ENCODE data around the gene SPATS2. TPM values are rescaled to one million over a fixed set of nuclear protein-coding genes. Genes with fewer than 3 reads are reported as not detected.

Gene SPATS2
- total and polyA plus RNA-seq, 2 of the 4 experiments (the other 2 are of a cell fraction), result 50.6 to 63.3 TPM

- Histone ChIP-seq H2BK15ac (ENCODE audit: low read depth, low read length) (no peak overlapping the region), H3K14ac (replicated peaks; ENCODE audit: low read depth, low read length) (no peak overlapping the region), H3K4me3 (ENCODE audit: insufficient read depth, low read depth, low read length) (no peak overlapping the region), H3K4ac (ENCODE audit: low read depth, low read length) (no peak overlapping the region), H2AK9ac (replicated peaks; ENCODE audit: low read depth, low read length, poor library complexity) (peak overlapping the region; percentile 78), H3K56ac (ENCODE audit: extremely low read depth, insufficient read depth, low read length) (no peak overlapping the region), H3K23ac (ENCODE audit: low read depth, low read length) (no peak overlapping the region), H3K4me2 (ENCODE audit: low read depth, low read length) (no peak overlapping the region), H2BK5ac (ENCODE audit: low read depth, low read length, poor library complexity, severe bottlenecking) (no peak overlapping the region), H3K79me1 (ENCODE audit: low read depth in 1 of 2, low read length in 2 of 2) (no peaks in the 10 kb centered on the region), H2BK120ac (ENCODE audit: low read depth, low read length) (no peak overlapping the region), H2BK20ac (ENCODE audit: low read depth, low read length) (no peak overlapping the region), H3K4me1 (ENCODE audit: control insufficient read depth, insufficient read depth, low read length) (peaks cover 3% of the 10 kb centered on the region; the same call in 1 of the 2 replicates), H4K5ac (ENCODE audit: low read depth, low read length) (no peak overlapping the region), H3K18ac (ENCODE audit: low read depth, low read length) (no peak overlapping the region), H3K9ac (ENCODE audit: low read depth, low read length) (no peak overlapping the region), H3K9me3 (ENCODE audit: control insufficient read depth, insufficient read depth, low read length) (no peaks in the 10 kb centered on the region), H4K20me1 (ENCODE audit: insufficient read depth, low read length) (no peaks in the 10 kb centered on the region), H3K27me3 (ENCODE audit: control insufficient read depth, insufficient read depth, low read length) (peaks cover 64% of the 10 kb centered on the region), H4K91ac (ENCODE audit: insufficient read depth, low read depth, low read length) (no peak overlapping the region), H2AK5ac (ENCODE audit: low read depth, low read length) (no peak overlapping the region), H2AFZ (replicated peaks; ENCODE audit: low read length, poor library complexity) (no peak overlapping the region), H3K27ac (ENCODE audit: insufficient read depth, low read length) (no peak overlapping the region), H4K8ac (ENCODE audit: low read depth in 2 of 2, low read length in 2 of 2) (no peak overlapping the region), H3K36me3 (ENCODE audit: control insufficient read depth, insufficient read depth, low read length) (no peaks in the 10 kb centered on the region; the same call in 1 of the 2 replicates), H3K9me1 (ENCODE audit: insufficient read depth, low read length) (no peaks in the 10 kb centered on the region)
- in situ Hi-C loops (cut with MboI; ENCODE audit: low sequenced_read_pairs), result no loop called here
- intact Hi-C loops (cut with micrococcal nuclease), result no loop called here
- no peak for DNase-seq
- CTCF ChIA-PET, result interaction anchor here (0.6 to 0.7 kb wide), 2 partner anchors 16 to 59 kb away, joined by 3 to 5 read pairs; no protein-coding TSS in a partner anchor
- POLR2A ChIA-PET (ENCODE audit: unreplicated experiment), result no interaction called here
- 67% methylated on average over 1 of the region's 6 CpGs; no CpG with 5 or more reads in 1 of the 2 experiments for WGBS, 2 experiments (ENCODE audit: extremely low coverage in 2 of 2, insufficient read length in 1 of 2)
- no peak for ATAC-seq (ENCODE audit: low read depth)
- no TSS peak for BruUV-seq (replicated peaks)
- TF ChIP-seq FOS (IDR thresholded peaks at IDR 0.05; ENCODE audit: low read depth, low read length) (no peak), CEBPB (IDR thresholded peaks at IDR 0.05; ENCODE audit: low read depth, low read length) (no peak), MAFK (IDR thresholded peaks at IDR 0.05; ENCODE audit: low read depth, low read length) (no peak), CTCF (conservative IDR thresholded peaks at IDR 0.05; ENCODE audit: low read depth, low read length) (no peak), SMC3 (IDR thresholded peaks at IDR 0.05; ENCODE audit: low read depth, low read length) (no peak), RCOR1 (IDR thresholded peaks at IDR 0.05; ENCODE audit: insufficient replicate concordance, low read length) (no peak), MXI1 (IDR thresholded peaks at IDR 0.05; ENCODE audit: borderline replicate concordance, low read depth, low read length) (no peak), NFE2L2 (IDR thresholded peaks at IDR 0.05; ENCODE audit: low read depth, low read length) (no peak), POLR2A (IDR thresholded peaks at IDR 0.05; ENCODE audit: low read depth, low read length) (no peak), ELK1 (IDR thresholded peaks at IDR 0.05; ENCODE audit: borderline replicate concordance, low read depth, low read length) (no peak), RAD21 (IDR thresholded peaks at IDR 0.05; ENCODE audit: low read length) (no peak), CHD1 (IDR thresholded peaks at IDR 0.05; ENCODE audit: low read depth, low read length) (no peak), RFX5 (IDR thresholded peaks at IDR 0.05; ENCODE audit: low read depth, low read length) (no peak), USF2 (IDR thresholded peaks at IDR 0.05; ENCODE audit: low read depth, low read length) (no peak), MAZ (IDR thresholded peaks at IDR 0.05; ENCODE audit: borderline replicate concordance, low read depth, low read length) (no peak), BHLHE40 (IDR thresholded peaks at IDR 0.05; ENCODE audit: low read depth, low read length) (no peak)
- dilution Hi-C loops (cut with HindIII; ENCODE audit: low sequenced_read_pairs, unreplicated experiment), result no loop called here
Observed at GRCh38 chr12:49550693-49551252, 183.5 kb downstream of the SPATS2 start.

Measured in IMR-90 (cell line).